PFSK-1 (cell line): ENCODE data around the gene SLC39A11.

Experiments
- FOXP2 ChIP-seq: optimal IDR thresholded peaks from 2 replicates; pipeline ENCODE3; 2011; ENCODE audit warnings: borderline replicate concordance, control low read depth, inconsistent platforms; ENCODE audit not compliant: insufficient read depth; ENCODE audit errors: extremely low read length, extremely low read depth
- POLR2AphosphoS5 ChIP-seq: IDR thresholded peaks from 2 replicates; pipeline ENCODE4 v1.6.1; 2012; ENCODE audit warnings: low read depth, mild to moderate bottlenecking, control low read depth, low read length, moderate library complexity
- SIN3A ChIP-seq: IDR thresholded peaks from 2 replicates; pipeline ENCODE4 v1.6.1; 2012; ENCODE audit warnings: mild to moderate bottlenecking, low read length, moderate library complexity, borderline replicate concordance; ENCODE audit not compliant: insufficient read depth
- TAF1 ChIP-seq: IDR thresholded peaks from 2 replicates; pipeline ENCODE4 v1.6.1; 2012; ENCODE audit warnings: low read length, control low read depth, borderline replicate concordance; ENCODE audit not compliant: insufficient read depth
- TF ChIP-seq, protein P1 (sequence below), 2 experiments: IDR thresholded peaks; 2 replicates each; pipeline versions ENCODE4 v1.6.1 to v1.8.0; 2011 to 2012; ENCODE audit warnings: low read depth in 2 of 2, low read length in 2 of 2, control low read depth in 1 of 2, inconsistent platforms in 1 of 2, mild to moderate bottlenecking in 1 of 2, moderate library complexity in 1 of 2; ENCODE audit not compliant: insufficient read depth in 1 of 2

SLC39A11 gene

DNA sequence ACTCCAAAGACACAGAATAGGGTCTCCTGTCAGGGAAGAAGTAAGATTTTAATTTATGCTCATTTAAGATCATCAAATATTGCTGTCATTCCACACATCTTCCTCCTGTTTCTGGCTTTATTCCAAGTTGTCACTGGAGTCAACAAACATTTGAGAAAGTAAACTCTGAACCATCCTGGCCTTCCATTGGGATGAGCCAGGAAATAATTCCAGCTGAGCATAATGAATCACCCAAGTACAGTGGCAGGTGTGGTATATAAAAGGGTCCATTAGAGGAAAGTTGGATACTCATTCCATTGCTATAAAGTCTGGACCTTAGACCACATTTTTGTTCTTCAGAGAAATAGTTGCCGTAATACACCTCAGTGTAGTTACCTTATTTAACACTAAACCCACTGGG, 246.1 kb downstream of the SLC39A11 start:
- TF ChIP-seq POLR2AphosphoS5 (no peak), TAF1 (no peak), FOXP2 (no peak), SIN3A (no peak)
- TF ChIP-seq, protein P1, sequence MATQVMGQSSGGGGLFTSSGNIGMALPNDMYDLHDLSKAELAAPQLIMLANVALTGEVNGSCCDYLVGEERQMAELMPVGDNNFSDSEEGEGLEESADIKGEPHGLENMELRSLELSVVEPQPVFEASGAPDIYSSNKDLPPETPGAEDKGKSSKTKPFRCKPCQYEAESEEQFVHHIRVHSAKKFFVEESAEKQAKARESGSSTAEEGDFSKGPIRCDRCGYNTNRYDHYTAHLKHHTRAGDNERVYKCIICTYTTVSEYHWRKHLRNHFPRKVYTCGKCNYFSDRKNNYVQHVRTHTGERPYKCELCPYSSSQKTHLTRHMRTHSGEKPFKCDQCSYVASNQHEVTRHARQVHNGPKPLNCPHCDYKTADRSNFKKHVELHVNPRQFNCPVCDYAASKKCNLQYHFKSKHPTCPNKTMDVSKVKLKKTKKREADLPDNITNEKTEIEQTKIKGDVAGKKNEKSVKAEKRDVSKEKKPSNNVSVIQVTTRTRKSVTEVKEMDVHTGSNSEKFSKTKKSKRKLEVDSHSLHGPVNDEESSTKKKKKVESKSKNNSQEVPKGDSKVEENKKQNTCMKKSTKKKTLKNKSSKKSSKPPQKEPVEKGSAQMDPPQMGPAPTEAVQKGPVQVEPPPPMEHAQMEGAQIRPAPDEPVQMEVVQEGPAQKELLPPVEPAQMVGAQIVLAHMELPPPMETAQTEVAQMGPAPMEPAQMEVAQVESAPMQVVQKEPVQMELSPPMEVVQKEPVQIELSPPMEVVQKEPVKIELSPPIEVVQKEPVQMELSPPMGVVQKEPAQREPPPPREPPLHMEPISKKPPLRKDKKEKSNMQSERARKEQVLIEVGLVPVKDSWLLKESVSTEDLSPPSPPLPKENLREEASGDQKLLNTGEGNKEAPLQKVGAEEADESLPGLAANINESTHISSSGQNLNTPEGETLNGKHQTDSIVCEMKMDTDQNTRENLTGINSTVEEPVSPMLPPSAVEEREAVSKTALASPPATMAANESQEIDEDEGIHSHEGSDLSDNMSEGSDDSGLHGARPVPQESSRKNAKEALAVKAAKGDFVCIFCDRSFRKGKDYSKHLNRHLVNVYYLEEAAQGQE (IDR thresholded peaks at IDR 0.05; ENCODE audit: insufficient read depth in 1 of 2, low read depth in 2 of 2, low read length in 2 of 2), result no peak

DNA sequence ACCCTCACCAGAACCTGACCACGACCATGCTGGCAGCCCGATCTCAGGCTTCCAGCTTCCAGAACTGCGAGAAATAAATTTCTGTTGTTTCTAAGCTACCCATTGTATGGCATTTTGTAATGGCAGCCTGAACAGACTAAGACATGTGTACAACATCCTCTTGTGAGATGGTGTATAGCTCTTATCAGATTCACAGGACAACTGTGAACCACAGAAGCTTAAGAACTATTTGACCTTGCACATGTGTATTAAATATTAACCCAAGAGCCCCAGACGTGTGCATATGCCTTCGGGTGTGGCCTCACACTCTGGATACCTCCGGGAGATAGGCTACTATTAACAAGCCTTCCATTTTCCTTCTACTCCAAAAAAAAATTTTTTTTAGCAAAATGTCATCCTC, 248.9 kb downstream of the SLC39A11 start:
- no peak for TF ChIP-seq TAF1
- no peak for TF ChIP-seq SIN3A
- TF ChIP-seq FOXP2, result no peak
- TF ChIP-seq, protein P1 (IDR thresholded peaks at IDR 0.05; ENCODE audit: insufficient read depth in 1 of 2, low read depth in 2 of 2, low read length in 2 of 2), result no peak
- TF ChIP-seq POLR2AphosphoS5, result no peak

DNA sequence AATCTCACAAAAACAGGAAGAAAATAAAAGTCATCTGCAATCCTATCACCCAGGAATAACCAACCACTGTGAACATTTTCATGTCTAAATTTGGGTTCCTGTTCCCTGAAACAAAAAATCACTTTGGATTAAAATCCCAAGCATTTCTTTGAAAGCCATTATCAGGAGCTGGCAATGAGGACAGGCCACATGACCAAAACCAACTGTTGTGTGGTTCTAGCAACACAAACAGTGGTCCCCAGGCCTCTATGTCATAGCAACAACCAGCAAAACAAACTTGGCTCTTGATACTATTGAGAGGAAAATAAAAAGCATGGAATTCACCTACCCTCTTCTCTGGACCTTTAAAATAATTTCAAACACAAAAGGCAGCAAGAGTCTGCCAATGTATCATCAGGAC, 252.5 kb downstream of the SLC39A11 start:
- TF ChIP-seq FOXP2, result no peak
- TF ChIP-seq, protein P1 (IDR thresholded peaks at IDR 0.05; ENCODE audit: insufficient read depth in 1 of 2, low read depth in 2 of 2, low read length in 2 of 2), result no peak
- TF ChIP-seq POLR2AphosphoS5, result no peak
- no peak for TF ChIP-seq TAF1
- TF ChIP-seq SIN3A, result no peak

DNA sequence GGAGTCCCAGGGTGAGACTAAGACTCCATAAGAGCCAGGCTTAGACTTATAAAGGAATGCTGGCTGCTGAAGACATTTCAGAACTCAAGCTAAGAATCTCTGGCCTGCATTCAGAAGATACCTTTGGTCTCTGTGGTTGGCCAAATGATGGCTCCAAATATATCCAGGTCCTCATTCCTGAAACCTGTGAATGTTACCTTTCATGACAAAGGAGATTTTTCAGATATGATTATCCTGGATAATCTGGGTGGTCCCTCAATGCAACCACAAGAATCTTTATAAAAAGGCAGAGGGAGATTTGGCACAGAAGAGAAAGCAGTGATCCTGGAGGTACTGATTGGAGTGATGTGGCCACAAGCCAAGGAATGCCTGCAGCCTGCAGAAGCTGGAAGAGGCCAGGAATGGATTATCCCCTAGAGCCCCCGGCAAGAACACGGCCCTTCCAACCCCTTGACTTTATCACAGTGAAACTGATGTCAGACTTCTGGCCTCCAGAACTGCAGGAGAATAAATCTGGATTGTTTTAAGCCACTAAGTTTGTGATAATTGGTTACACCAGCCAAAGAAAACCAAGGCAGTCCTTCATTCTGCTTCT, 253.3 kb downstream of the SLC39A11 start:
- no peak for TF ChIP-seq SIN3A
- no peak for TF ChIP-seq FOXP2
- TF ChIP-seq, protein P1 (IDR thresholded peaks at IDR 0.05; ENCODE audit: insufficient read depth in 1 of 2, low read depth in 2 of 2, low read length in 2 of 2), result no peak

DNA sequence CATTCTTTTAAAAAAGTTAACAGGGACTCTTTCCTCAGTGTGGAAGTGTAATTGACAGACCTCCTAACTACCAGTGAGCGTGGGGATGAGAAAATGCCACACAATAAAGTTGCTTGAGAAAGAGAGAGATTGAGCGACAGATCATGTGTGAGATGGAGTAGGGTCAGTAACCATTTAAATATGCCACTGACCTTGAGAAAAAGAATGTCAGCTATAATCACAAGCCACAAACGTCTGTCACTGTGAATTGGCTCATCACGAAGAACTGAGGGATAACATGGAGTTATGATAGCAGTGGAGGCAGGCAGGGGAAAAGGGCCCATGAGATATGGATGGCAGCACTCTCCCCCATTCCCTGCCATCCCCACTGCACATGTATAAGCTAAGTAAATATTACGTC, 253.9 kb downstream of the SLC39A11 start:
- no peak for TF ChIP-seq SIN3A
- TF ChIP-seq, protein P1 (IDR thresholded peaks at IDR 0.05; ENCODE audit: insufficient read depth in 1 of 2, low read depth in 2 of 2, low read length in 2 of 2), result no peak
- TF ChIP-seq FOXP2, result no peak
- TF ChIP-seq TAF1, result no peak
